HUES48 (cell line): ENCODE results near the gene RABL2A.
"Not testable (repeated sequence)": the region's sequence is repeated elsewhere in the genome, so short reads cannot be mapped to it uniquely, and the experiment has no call there.

Experiments used
- H3K27ac ChIP-seq: one replicate; pipeline ENCODE4 v1.7.0; 2013; ENCODE audit warnings: low read depth, low read length, inconsistent platforms
- H3K27me3 ChIP-seq: 2 replicates; pipeline ENCODE4 v1.6.1; 2013; ENCODE audit warnings: mild to moderate bottlenecking, low read length; ENCODE audit not compliant: control insufficient read depth, insufficient read depth
- H3K36me3 ChIP-seq: 2 replicates; pipeline ENCODE4 v1.6.1; 2013; ENCODE audit warnings: low read length; ENCODE audit not compliant: control insufficient read depth, insufficient read depth
- H3K4me1 ChIP-seq: 2 replicates; pipeline ENCODE4 v1.6.1; 2013; ENCODE audit warnings: mild to moderate bottlenecking, low read length; ENCODE audit not compliant: control insufficient read depth, insufficient read depth
- H3K4me3 ChIP-seq: 2 replicates; pipeline ENCODE4 v1.5.1; 2013; ENCODE audit warnings: mild to moderate bottlenecking, low read depth, low read length
- H3K9ac ChIP-seq: 2 replicates; pipeline ENCODE4 v1.6.1; 2013; ENCODE audit warnings: mild to moderate bottlenecking, low read depth, low read length, moderate library complexity
- H3K9me3 ChIP-seq: 2 replicates; pipeline ENCODE4 v1.6.1; 2013; ENCODE audit warnings: low read length; ENCODE audit not compliant: control insufficient read depth, insufficient read depth

Gene RABL2A

GRCh38 chr2:113663285-113664060, 36.4 kb downstream of the RABL2A start:
- not testable (repeated sequence) for H3K36me3 ChIP-seq

GRCh38 chr2:113664761-113665533, 37.9 kb downstream of the RABL2A start:
- not testable (repeated sequence) for H3K36me3 ChIP-seq, H3K9me3 ChIP-seq, H3K4me1 ChIP-seq, H3K9ac ChIP-seq, H3K27me3 ChIP-seq, H3K4me3 ChIP-seq, H3K27ac ChIP-seq

More at GRCh38 chr2:113663285-113664060, 36.4 kb downstream of the RABL2A start:
- not testable (repeated sequence) for H3K27me3 ChIP-seq, H3K9ac ChIP-seq, H3K27ac ChIP-seq, H3K4me1 ChIP-seq, H3K4me3 ChIP-seq, H3K9me3 ChIP-seq

- not testable (repeated sequence) for H3K36me3 ChIP-seq, H3K27me3 ChIP-seq, H3K9me3 ChIP-seq, H3K4me3 ChIP-seq, H3K27ac ChIP-seq, H3K9ac ChIP-seq
- H3K4me1 ChIP-seq, result peaks cover 17% of the 10 kb centered on the region
These were observed 41.9 kb downstream of the RABL2A start for GRCh38 chr2:113669013-113669412.

- no peak overlapping the region for H3K4me3 ChIP-seq
These were observed 45.4 kb downstream of the RABL2A start for GRCh38 chr2:113672326-113672932.

GRCh38 chr2:113675875-113676274, 48.8 kb downstream of the RABL2A start:
- no peaks in the 10 kb centered on the region for H3K36me3 ChIP-seq
- H3K27me3 ChIP-seq, result peaks cover 3% of the 10 kb centered on the region; the same call in 1 of the 2 replicates
- no peaks in the 10 kb centered on the region for H3K9me3 ChIP-seq
- H3K9ac ChIP-seq, result no peak overlapping the region
- peaks cover 17% of the 10 kb centered on the region for H3K4me1 ChIP-seq
- no peak overlapping the region for H3K4me3 ChIP-seq
- H3K27ac ChIP-seq, result no peak overlapping the region

More at GRCh38 chr2:113672326-113672932, 45.4 kb downstream of the RABL2A start:
- Histone ChIP-seq H3K27me3 (peaks cover 3% of the 10 kb centered on the region; the same call in 1 of the 2 replicates), H3K27ac (no peak overlapping the region), H3K36me3 (no peaks in the 10 kb centered on the region), H3K9me3 (no peaks in the 10 kb centered on the region), H3K4me1 (peaks cover 17% of the 10 kb centered on the region), H3K9ac (no peak overlapping the region)

- H3K9me3 ChIP-seq, result no peaks in the 10 kb centered on the region
- peaks cover 16% of the 10 kb centered on the region for H3K4me1 ChIP-seq
- no peak overlapping the region for H3K9ac ChIP-seq
- H3K36me3 ChIP-seq, result no peaks in the 10 kb centered on the region
- peaks cover 3% of the 10 kb centered on the region; the same call in 1 of the 2 replicates for H3K27me3 ChIP-seq
- no peak overlapping the region for H3K4me3 ChIP-seq
- no peak overlapping the region for H3K27ac ChIP-seq
These were observed 49.7 kb downstream of the RABL2A start for GRCh38 chr2:113676623-113677266.

- H3K9me3 ChIP-seq, result no peaks in the 10 kb centered on the region
- no peak overlapping the region for H3K4me3 ChIP-seq
- H3K9ac ChIP-seq, result no peak overlapping the region
- H3K4me1 ChIP-seq, result peaks cover 10% of the 10 kb centered on the region
- H3K36me3 ChIP-seq, result no peaks in the 10 kb centered on the region
- no peak overlapping the region for H3K27ac ChIP-seq
- H3K27me3 ChIP-seq, result peaks cover 3% of the 10 kb centered on the region; the same call in 1 of the 2 replicates
These were observed 50.3 kb downstream of the RABL2A start for GRCh38 chr2:113677330-113677729.

GRCh38 chr2:113679457-113679856, 52.4 kb downstream of the RABL2A start:
- no peak overlapping the region for H3K9ac ChIP-seq

GRCh38 chr2:113685471-113685870, 58.4 kb downstream of the RABL2A start:
- H3K9ac ChIP-seq, result no peak overlapping the region
- H3K27ac ChIP-seq, result no peak overlapping the region
- no peaks in the 10 kb centered on the region for H3K36me3 ChIP-seq
- no peaks in the 10 kb centered on the region for H3K27me3 ChIP-seq
- H3K4me3 ChIP-seq, result no peak overlapping the region
- H3K4me1 ChIP-seq, result no peaks in the 10 kb centered on the region
- H3K9me3 ChIP-seq, result no peaks in the 10 kb centered on the region

More at GRCh38 chr2:113679457-113679856, 52.4 kb downstream of the RABL2A start:
- no peaks in the 10 kb centered on the region for H3K4me1 ChIP-seq
- no peak overlapping the region for H3K4me3 ChIP-seq
- no peaks in the 10 kb centered on the region for H3K36me3 ChIP-seq
- H3K27me3 ChIP-seq, result peaks cover 3% of the 10 kb centered on the region; the same call in 1 of the 2 replicates
- H3K9me3 ChIP-seq, result no peaks in the 10 kb centered on the region
- H3K27ac ChIP-seq, result no peak overlapping the region

GRCh38 chr2:113686537-113686936, 59.5 kb downstream of the RABL2A start:
- no peaks in the 10 kb centered on the region for H3K36me3 ChIP-seq
- H3K9me3 ChIP-seq, result no peaks in the 10 kb centered on the region
- no peak overlapping the region for H3K27ac ChIP-seq
- H3K27me3 ChIP-seq, result no peaks in the 10 kb centered on the region
- no peaks in the 10 kb centered on the region for H3K4me1 ChIP-seq
- H3K9ac ChIP-seq, result no peak overlapping the region
- no peak overlapping the region for H3K4me3 ChIP-seq
